Mesenchymal stem cell (in vitro differentiated cells and primary cell): ENCODE data around the gene ADD3.
A peak's percentile ranks its signal among the peaks of the same experiment; 100 is the strongest.

ENCODE experiments used
- DNase-seq: peaks from one replicate; pipeline ENCODE4 v3.0.0-alpha.2; 2013
- H2AFZ ChIP-seq: one replicate; pipeline ENCODE4 v1.6.1; 2013; ENCODE audit warnings: low read depth, mild to moderate bottlenecking, control low read depth, inconsistent platforms, low read length, moderate library complexity
- H2AK5ac ChIP-seq: 2 replicates; pipeline ENCODE4 v1.6.1; 2013; ENCODE audit warnings: low read length, moderate library complexity, mild to moderate bottlenecking, inconsistent platforms; ENCODE audit not compliant: severe bottlenecking
- H2BK120ac ChIP-seq: one replicate; pipeline ENCODE4 v1.6.1; 2013; ENCODE audit warnings: low read depth, mild to moderate bottlenecking, inconsistent platforms, low read length, moderate library complexity
- H2BK12ac ChIP-seq, 2 experiments: one replicate each; pipeline ENCODE4 v1.6.1; 2013; ENCODE audit warnings: inconsistent platforms in 2 of 2, low read length in 2 of 2, mild to moderate bottlenecking in 2 of 2, moderate library complexity in 2 of 2, control low read depth in 1 of 2
- H2BK15ac ChIP-seq: one replicate; pipeline ENCODE4 v1.6.1; 2013; ENCODE audit warnings: mild to moderate bottlenecking, low read depth, inconsistent platforms; ENCODE audit not compliant: poor library complexity, severe bottlenecking
- H2BK5ac ChIP-seq: 2 replicates; pipeline ENCODE4 v1.6.1; 2013; ENCODE audit warnings: low read depth, mild to moderate bottlenecking, low read length, control low read depth, inconsistent platforms; ENCODE audit not compliant: poor library complexity, severe bottlenecking
- H3K14ac ChIP-seq, 2 experiments: one replicate each; pipeline ENCODE4 v1.6.1; 2013; ENCODE audit warnings: inconsistent platforms in 2 of 2, low read length in 2 of 2, control low read depth in 1 of 2, mild to moderate bottlenecking in 1 of 2, moderate library complexity in 1 of 2
- H3K18ac ChIP-seq, 2 experiments: one replicate each; pipeline ENCODE4 v1.6.1; 2013; ENCODE audit warnings: inconsistent platforms in 2 of 2, low read length in 2 of 2, control low read depth in 1 of 2, low read depth in 1 of 2, mild to moderate bottlenecking in 1 of 2
- H3K23ac ChIP-seq, 2 experiments: one replicate each; pipeline ENCODE4 v1.6.1; 2013; ENCODE audit warnings: inconsistent platforms in 2 of 2, low read length in 2 of 2, mild to moderate bottlenecking in 2 of 2, moderate library complexity in 2 of 2, control low read depth in 1 of 2
- H3K27ac ChIP-seq: 2 replicates; pipeline ENCODE4 v1.5.1; 2013; ENCODE audit warnings: mild to moderate bottlenecking, moderate library complexity, low read length, control low read depth, inconsistent platforms; ENCODE audit not compliant: poor library complexity, severe bottlenecking
- H3K27me3 ChIP-seq, 2 experiments: 2 replicates each; pipeline versions ENCODE4 v1.6.1 to v1.7.0; 2013; ENCODE audit warnings: low read length in 2 of 2, mild to moderate bottlenecking in 2 of 2, moderate library complexity in 2 of 2, control low read depth in 1 of 2, inconsistent platforms in 1 of 2; ENCODE audit not compliant: control insufficient read depth in 1 of 2, insufficient read depth in 1 of 2
- H3K36me3 ChIP-seq, 2 experiments: 2 replicates each; pipeline versions ENCODE4 v1.6.1 to v1.7.0; 2013; ENCODE audit warnings: low read length in 2 of 2, control low read depth in 1 of 2, inconsistent platforms in 1 of 2, low read depth in 1 of 2, mild to moderate bottlenecking in 1 of 2; ENCODE audit not compliant: insufficient read depth in 2 of 2, control insufficient read depth in 1 of 2
- H3K4ac ChIP-seq, 2 experiments: one replicate each; pipeline ENCODE4 v1.6.1; 2013; ENCODE audit warnings: inconsistent platforms in 2 of 2, low read length in 2 of 2, mild to moderate bottlenecking in 2 of 2, moderate library complexity in 2 of 2, control low read depth in 1 of 2, low read depth in 1 of 2
- H3K4me1 ChIP-seq: 2 replicates; pipeline ENCODE4 v1.6.1; 2013; ENCODE audit warnings: low read depth, low read length, control low read depth; ENCODE audit not compliant: control insufficient read depth, insufficient read depth
- H3K4me2 ChIP-seq: 2 replicates; pipeline ENCODE4 v1.6.1; 2013; ENCODE audit warnings: low read length, mild to moderate bottlenecking, inconsistent platforms; ENCODE audit not compliant: poor library complexity, severe bottlenecking
- H3K4me3 ChIP-seq, 2 experiments: 2 replicates each; pipeline versions ENCODE4 v1.5.1 to v1.7.0; 2013; ENCODE audit warnings: low read length in 2 of 2, mild to moderate bottlenecking in 2 of 2, control low read depth in 1 of 2, low read depth in 1 of 2; ENCODE audit not compliant: insufficient read depth in 1 of 2
- H3K79me1 ChIP-seq: replicated peaks from 2 replicates; pipeline ENCODE4 v1.6.1; 2013; ENCODE audit warnings: mild to moderate bottlenecking, control low read depth, low read length, inconsistent platforms; ENCODE audit not compliant: poor library complexity, severe bottlenecking
- H3K9ac ChIP-seq: 2 replicates; pipeline ENCODE4 v1.7.0; 2013; ENCODE audit warnings: mild to moderate bottlenecking, low read length, moderate library complexity
- H3K9me3 ChIP-seq: 2 replicates; pipeline ENCODE4 v1.7.0; 2013; ENCODE audit warnings: mild to moderate bottlenecking, low read length; ENCODE audit not compliant: control insufficient read depth
- H4K8ac ChIP-seq: one replicate; pipeline ENCODE4 v1.6.1; 2013; ENCODE audit warnings: inconsistent platforms, mild to moderate bottlenecking, low read length, moderate library complexity
- H4K91ac ChIP-seq: one replicate; pipeline ENCODE4 v1.6.1; 2013; ENCODE audit warnings: mild to moderate bottlenecking, low read length, inconsistent platforms
- WGBS: methylation state at CpG from one replicate; pipeline ENCODE4 v1.1.7; 2013; ENCODE audit warnings: mixed read lengths; 5-methylcytosine and 5-hydroxymethylcytosine counted together

Gene ADD3

GRCh38 chr10:110118891-110119621 lies 111.3 kb downstream of the ADD3 start:
- peaks cover 2% of the 10 kb centered on the region for H3K79me1 ChIP-seq
- no peak overlapping the region for H2AFZ ChIP-seq
- no peak overlapping the region for H2AK5ac ChIP-seq
- H3K14ac ChIP-seq, result no peak overlapping the region
- H2BK15ac ChIP-seq, result no peak overlapping the region
- no peak overlapping the region for H2BK12ac ChIP-seq
- no peak overlapping the region for H2BK120ac ChIP-seq
- H3K4me3 ChIP-seq, result no peak overlapping the region
- H3K23ac ChIP-seq, result no peak overlapping the region
- no peak overlapping the region for H4K8ac ChIP-seq
- no peak overlapping the region for H2BK5ac ChIP-seq
- no peak overlapping the region for H4K91ac ChIP-seq
- no peak overlapping the region for H3K4me2 ChIP-seq
- no peaks in the 10 kb centered on the region for H3K4me1 ChIP-seq
- H3K27me3 ChIP-seq, result no peaks in the 10 kb centered on the region
- H3K9me3 ChIP-seq, result no peaks in the 10 kb centered on the region
- no peak overlapping the region for H3K9ac ChIP-seq
- H3K18ac ChIP-seq, result no peak overlapping the region
- H3K27ac ChIP-seq, result no peak overlapping the region
- DNase-seq, result no peak
- peaks cover 12 to 93% of the 10 kb centered on the region in 2 experiments for H3K36me3 ChIP-seq
- H3K4ac ChIP-seq, result no peak overlapping the region
- 100% methylated on average over 1 of the region's 1 CpG for WGBS

- no peak overlapping the region for H2BK5ac ChIP-seq
- no peak overlapping the region for H2BK12ac ChIP-seq
- no peak overlapping the region for H4K8ac ChIP-seq
- no peak overlapping the region for H2AFZ ChIP-seq
- WGBS, result 94% methylated on average over 2 of the region's 2 CpGs
- no peak overlapping the region for H2AK5ac ChIP-seq
- no peak overlapping the region for H2BK15ac ChIP-seq
- DNase-seq, result no peak
- no peak overlapping the region for H3K27ac ChIP-seq
- H3K79me1 ChIP-seq, result peaks cover 2% of the 10 kb centered on the region
- H2BK120ac ChIP-seq, result no peak overlapping the region
- no peaks in the 10 kb centered on the region for H3K4me1 ChIP-seq
- no peaks in the 10 kb centered on the region for H3K9me3 ChIP-seq
- H3K23ac ChIP-seq, result no peak overlapping the region
- no peak overlapping the region for H3K4me3 ChIP-seq
- no peak overlapping the region for H3K4me2 ChIP-seq
- no peak overlapping the region for H3K18ac ChIP-seq
- no peak overlapping the region for H3K4ac ChIP-seq
- H3K36me3 ChIP-seq, result peaks cover 5 to 88% of the 10 kb centered on the region in 2 experiments
- H3K14ac ChIP-seq, result no peak overlapping the region
- no peak overlapping the region for H4K91ac ChIP-seq
- no peaks in the 10 kb centered on the region for H3K27me3 ChIP-seq
- no peak overlapping the region for H3K9ac ChIP-seq
These were observed 115.8 kb downstream of the ADD3 start for GRCh38 chr10:110123594-110123993.

GRCh38 chr10:110129490-110129889 lies 121.7 kb downstream of the ADD3 start:
- no peak overlapping the region for H2BK120ac ChIP-seq
- H2AFZ ChIP-seq, result no peak overlapping the region
- H3K4me2 ChIP-seq, result no peak overlapping the region
- no peak overlapping the region for H2AK5ac ChIP-seq
- no peak overlapping the region for H3K18ac ChIP-seq
- H3K4ac ChIP-seq, result no peak overlapping the region
- no peak overlapping the region for H4K91ac ChIP-seq
- H2BK12ac ChIP-seq, result no peak overlapping the region
- H3K27ac ChIP-seq, result no peak overlapping the region
- H3K79me1 ChIP-seq, result no peaks in the 10 kb centered on the region
- no peak overlapping the region for H3K9ac ChIP-seq
- no peak overlapping the region for H3K23ac ChIP-seq
- no peak for DNase-seq
- H2BK5ac ChIP-seq, result no peak overlapping the region
- no peak overlapping the region for H2BK15ac ChIP-seq
- no peak overlapping the region for H4K8ac ChIP-seq
- H3K27me3 ChIP-seq, result no peaks in the 10 kb centered on the region
- H3K4me3 ChIP-seq, result no peak overlapping the region
- no peaks in the 10 kb centered on the region for H3K4me1 ChIP-seq
- H3K36me3 ChIP-seq, result peaks cover 4 to 93% of the 10 kb centered on the region in 2 experiments
- H3K14ac ChIP-seq, result no peak overlapping the region
- H3K9me3 ChIP-seq, result peaks cover 3% of the 10 kb centered on the region

DNA sequence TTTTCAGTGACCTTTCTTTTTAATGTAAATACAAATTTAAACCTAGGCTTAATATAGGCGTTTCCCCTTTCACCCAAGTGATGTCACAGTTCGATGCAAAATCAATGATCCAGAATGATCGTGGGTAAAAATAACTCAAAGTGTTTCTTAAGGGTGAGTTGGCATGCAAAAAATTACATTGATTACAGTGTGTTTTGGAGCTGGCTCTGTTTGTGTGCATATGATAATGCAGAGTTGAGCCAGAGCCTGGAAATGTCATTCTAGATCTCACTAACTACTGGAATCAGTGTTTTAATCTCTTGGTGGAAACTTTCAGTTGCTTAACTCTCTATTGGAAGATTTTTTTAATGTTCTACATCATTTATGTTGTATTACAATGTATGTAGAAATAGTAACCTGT lies 127.1 kb downstream of the ADD3 start:
- H3K4me2 ChIP-seq, result no peak overlapping the region
- H2AK5ac ChIP-seq, result no peak overlapping the region
- H3K4me1 ChIP-seq, result no peaks in the 10 kb centered on the region
- H3K23ac ChIP-seq, result no peak overlapping the region
- H3K4ac ChIP-seq, result no peak overlapping the region
- H3K79me1 ChIP-seq, result no peaks in the 10 kb centered on the region
- H4K8ac ChIP-seq, result no peak overlapping the region
- H4K91ac ChIP-seq, result no peak overlapping the region
- no peak overlapping the region for H2BK12ac ChIP-seq
- no peak overlapping the region for H3K27ac ChIP-seq
- no peak overlapping the region for H3K4me3 ChIP-seq
- 96% methylated on average over 3 of the region's 3 CpGs for WGBS
- no peaks in the 10 kb centered on the region for H3K27me3 ChIP-seq
- DNase-seq, result no peak
- no peak overlapping the region for H3K18ac ChIP-seq
- peak overlapping the region; percentile 63 for H3K9ac ChIP-seq
- no peak overlapping the region for H2BK15ac ChIP-seq
- H2BK120ac ChIP-seq, result no peak overlapping the region
- peaks cover 7 to 72% of the 10 kb centered on the region in 2 experiments for H3K36me3 ChIP-seq
- H2BK5ac ChIP-seq, result no peak overlapping the region
- peaks cover 3% of the 10 kb centered on the region for H3K9me3 ChIP-seq
- no peak overlapping the region for H3K14ac ChIP-seq
- no peak overlapping the region for H2AFZ ChIP-seq
